NCI-H1092 treated with DMSO at 0.1 percent for 48 hours (cell line): ENCODE results near the gene TBC1D22A.
"Not testable (repeated sequence)": the region's sequence is repeated elsewhere in the genome, so short reads cannot be mapped to it uniquely, and the experiment has no call there.

Experiments used
- DNase-seq: peaks from one replicate; lab custom pipeline; 2025; lab: John Stamatoyannopoulos, UW

TBC1D22A gene

GRCh38 chr22:47047321-47048122, 285.1 kb downstream of the TBC1D22A start:
- no peak for DNase-seq

- DNase-seq, result no peak
Observed at GRCh38 chr22:47048123-47049077, 285.9 kb downstream of the TBC1D22A start.

GRCh38 chr22:47049078-47049624, 286.7 kb downstream of the TBC1D22A start:
- DNase-seq, result no peak

- not testable (repeated sequence) for DNase-seq
Observed at GRCh38 chr22:47049736-47050400, 287.4 kb downstream of the TBC1D22A start.

- DNase-seq, result no peak
Observed at GRCh38 chr22:47050401-47051051, 288.1 kb downstream of the TBC1D22A start.

- DNase-seq, result peak; percentile 47
Observed at GRCh38 chr22:47051441-47052071, 289.1 kb downstream of the TBC1D22A start.

GRCh38 chr22:47052236-47053012, 290.0 kb downstream of the TBC1D22A start:
- no peak for DNase-seq

- no peak for DNase-seq
Observed at GRCh38 chr22:47053013-47053725, 290.7 kb downstream of the TBC1D22A start.

GRCh38 chr22:47053726-47054141, 291.3 kb downstream of the TBC1D22A start:
- no peak for DNase-seq

GRCh38 chr22:47054231-47055072, 292.0 kb downstream of the TBC1D22A start:
- DNase-seq, result no peak

- no peak for DNase-seq
Observed at GRCh38 chr22:47055073-47055355, 292.6 kb downstream of the TBC1D22A start.

GRCh38 chr22:47055461-47055860, 293.0 kb downstream of the TBC1D22A start:
- no peak for DNase-seq

- DNase-seq, result no peak
Observed at GRCh38 chr22:47055921-47056320, 293.5 kb downstream of the TBC1D22A start.

- DNase-seq, result no peak
Observed at GRCh38 chr22:47056361-47056760, 293.9 kb downstream of the TBC1D22A start.

GRCh38 chr22:47056776-47057470, 294.5 kb downstream of the TBC1D22A start:
- no peak for DNase-seq

GRCh38 chr22:47057916-47058585, 295.6 kb downstream of the TBC1D22A start:
- DNase-seq, result no peak

- DNase-seq, result no peak
Observed at GRCh38 chr22:47059076-47059475, 296.6 kb downstream of the TBC1D22A start.
